Astrocyte (in vitro differentiated cells and primary cell): ENCODE results near the gene SKIL.

Experiments
- EZH2 ChIP-seq: IDR thresholded peaks from 2 replicates; pipeline ENCODE4 v1.6.1; 2012; ENCODE audit warnings: mild to moderate bottlenecking, low read length, inconsistent platforms; ENCODE audit not compliant: insufficient read depth
- TF ChIP-seq, protein P1 (sequence below): IDR thresholded peaks from 2 replicates; pipeline ENCODE4 v1.5.1; 2011; ENCODE audit warnings: low read depth, mild to moderate bottlenecking, inconsistent platforms, low read length, moderate library complexity; ENCODE audit not compliant: insufficient read depth

DNA sequence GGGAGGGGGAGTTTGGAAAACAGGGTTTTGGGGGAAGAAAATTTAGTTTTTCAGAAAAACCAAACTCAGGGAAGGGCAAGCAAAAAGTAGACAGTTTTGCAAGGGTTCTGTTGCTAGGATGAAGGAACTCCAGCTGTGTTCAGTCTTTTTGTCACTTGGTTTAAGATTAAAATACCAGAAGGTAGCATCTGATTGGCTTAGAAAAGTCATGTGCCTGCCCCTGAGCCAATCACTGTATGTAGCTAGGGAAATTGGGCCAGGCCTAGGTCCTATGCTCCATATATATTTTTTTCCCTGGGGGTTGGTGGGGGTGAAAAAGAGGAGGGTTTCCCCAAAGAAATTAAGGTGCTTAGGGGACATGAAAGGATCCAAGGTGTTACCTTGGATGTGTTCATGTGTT is 85.4 kb downstream of the SKIL start:
- TF ChIP-seq EZH2: no peak
- TF ChIP-seq, protein P1, sequence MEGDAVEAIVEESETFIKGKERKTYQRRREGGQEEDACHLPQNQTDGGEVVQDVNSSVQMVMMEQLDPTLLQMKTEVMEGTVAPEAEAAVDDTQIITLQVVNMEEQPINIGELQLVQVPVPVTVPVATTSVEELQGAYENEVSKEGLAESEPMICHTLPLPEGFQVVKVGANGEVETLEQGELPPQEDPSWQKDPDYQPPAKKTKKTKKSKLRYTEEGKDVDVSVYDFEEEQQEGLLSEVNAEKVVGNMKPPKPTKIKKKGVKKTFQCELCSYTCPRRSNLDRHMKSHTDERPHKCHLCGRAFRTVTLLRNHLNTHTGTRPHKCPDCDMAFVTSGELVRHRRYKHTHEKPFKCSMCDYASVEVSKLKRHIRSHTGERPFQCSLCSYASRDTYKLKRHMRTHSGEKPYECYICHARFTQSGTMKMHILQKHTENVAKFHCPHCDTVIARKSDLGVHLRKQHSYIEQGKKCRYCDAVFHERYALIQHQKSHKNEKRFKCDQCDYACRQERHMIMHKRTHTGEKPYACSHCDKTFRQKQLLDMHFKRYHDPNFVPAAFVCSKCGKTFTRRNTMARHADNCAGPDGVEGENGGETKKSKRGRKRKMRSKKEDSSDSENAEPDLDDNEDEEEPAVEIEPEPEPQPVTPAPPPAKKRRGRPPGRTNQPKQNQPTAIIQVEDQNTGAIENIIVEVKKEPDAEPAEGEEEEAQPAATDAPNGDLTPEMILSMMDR: no peak
